Measurements from ENCODE around the gene NLE1. TPM values are rescaled to one million over a fixed set of nuclear protein-coding genes. Genes with fewer than 3 reads are reported as not detected.

NLE1 gene
- total and polyA plus RNA-seq, 8 donors, result 6.4 to 32.2 (median 14.3) TPM

DNA sequence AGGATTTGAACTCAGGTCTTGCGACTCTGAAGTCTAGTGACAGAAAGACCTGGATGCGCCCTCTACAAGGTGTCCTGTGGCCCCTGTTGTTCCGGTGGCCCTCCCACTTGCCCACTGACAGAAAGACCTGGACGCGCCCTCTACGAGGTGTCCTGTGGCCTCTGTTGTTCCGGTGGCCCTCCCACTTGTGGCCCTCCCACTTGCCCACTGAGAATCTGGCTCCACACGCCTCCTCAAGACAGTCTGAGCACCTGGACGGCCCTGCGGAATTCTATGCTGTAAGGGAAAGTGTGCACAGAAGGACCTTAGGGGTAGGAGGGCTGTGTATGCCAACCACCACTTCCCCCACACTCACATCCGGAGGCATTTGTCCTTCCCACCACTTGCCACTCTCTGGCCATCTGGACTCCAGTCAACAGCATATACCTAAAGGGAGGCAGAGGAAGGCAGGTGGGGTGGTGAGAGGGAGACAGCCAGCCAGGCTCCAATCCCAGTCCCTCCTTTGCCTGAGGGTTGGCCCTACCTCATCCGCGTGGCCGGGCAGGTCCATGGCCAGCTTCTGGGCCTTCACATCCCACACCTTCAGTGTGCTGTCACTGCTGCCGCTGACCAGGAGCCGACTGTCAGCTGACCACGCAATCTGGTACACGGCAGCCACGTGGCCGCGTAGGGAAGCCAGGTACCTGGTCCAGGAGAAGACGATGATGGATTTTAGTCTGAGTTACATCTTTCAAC, 9.1 kb downstream of the NLE1 start:
- Histone ChIP-seq H3K36me3 (peaks cover 0 to 57% (median 36%) of the 10 kb centered on the region in 3 donors), H3K4me1 (no peaks in the 10 kb centered on the region), H3K4me3 (no peak overlapping the region), H3K27me3 (no peaks in the 10 kb centered on the region), H3K9me3 (no peaks in the 10 kb centered on the region), H3K27ac (no peak overlapping the region)
- no peak for TF ChIP-seq CTCF (IDR thresholded peaks at IDR 0.05)
- no peak for FAIRE-seq
- WGBS, 2 donors, result 92 to 94% methylated on average over 22 of the region's 22 CpGs
- no peak for DNase-seq
- intact Hi-C loops (cut with DNase I), result no loop called here
- ATAC-seq, result no peak

DNA sequence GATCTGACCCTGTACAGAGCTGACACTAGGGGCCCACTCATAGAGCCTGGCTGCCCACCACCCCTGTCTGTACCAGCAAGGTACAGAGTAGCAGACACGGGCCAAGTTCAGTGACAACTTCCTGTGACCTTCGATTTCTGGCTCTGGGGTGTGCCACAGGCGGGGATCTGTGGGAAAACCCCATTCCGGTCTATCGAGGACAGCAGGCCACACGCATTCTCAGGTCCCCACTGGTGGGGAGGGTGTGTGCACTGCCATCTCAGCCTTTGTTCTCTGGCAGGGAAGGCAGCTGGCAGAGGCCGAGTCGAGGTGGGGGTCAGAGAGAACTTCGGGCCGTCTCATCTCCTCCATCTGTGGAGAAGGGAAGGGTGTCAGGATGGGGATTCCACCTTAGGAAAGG, 10.0 kb downstream of the NLE1 start:
- Histone ChIP-seq H3K27ac (no peak overlapping the region), H3K4me1 (no peaks in the 10 kb centered on the region), H3K36me3 (peaks cover 0 to 49% (median 28%) of the 10 kb centered on the region in 3 donors), H3K27me3 (no peaks in the 10 kb centered on the region), H3K9me3 (no peaks in the 10 kb centered on the region), H3K4me3 (no peak overlapping the region)
- DNase-seq, result no peak
- intact Hi-C loops (cut with DNase I), result no loop called here
- no peak for ATAC-seq
- 69 to 73% methylated on average over 10 of the region's 10 CpGs for WGBS, 2 donors
- no peak for TF ChIP-seq CTCF (IDR thresholded peaks at IDR 0.05)
- FAIRE-seq, result no peak

DNA sequence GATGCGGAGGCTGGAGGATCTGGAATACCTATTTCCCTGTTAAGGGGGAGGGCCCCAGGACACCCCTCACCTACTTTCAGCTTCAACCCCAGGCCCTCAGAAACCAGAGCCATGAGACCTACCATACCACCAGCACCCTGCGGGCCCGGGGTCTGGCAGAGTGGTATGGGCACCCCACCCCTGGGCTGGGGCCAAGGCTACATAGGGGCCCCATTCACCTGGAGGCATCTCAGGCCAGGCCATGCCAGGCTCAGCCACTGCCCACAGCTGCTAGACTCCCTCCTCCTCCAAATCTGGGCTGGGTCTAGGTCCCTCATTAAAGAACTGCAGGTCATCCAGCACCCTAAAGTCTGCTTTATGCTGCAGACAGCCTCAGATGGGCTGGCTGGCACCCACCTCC, 11.7 kb downstream of the NLE1 start:
- ATAC-seq (peak in 1 of 4 donors; percentile 12), DNase-seq (no peak), FAIRE-seq (no peak)
- Histone ChIP-seq H3K9me3 (no peaks in the 10 kb centered on the region), H3K27me3 (no peaks in the 10 kb centered on the region), H3K36me3 (peaks cover 0 to 31% (median 14%) of the 10 kb centered on the region in 3 donors), H3K4me3 (no peak overlapping the region), H3K4me1 (no peaks in the 10 kb centered on the region), H3K27ac (no peak overlapping the region)
- TF ChIP-seq CTCF (IDR thresholded peaks at IDR 0.05), result no peak
- intact Hi-C loops (cut with DNase I), result no loop called here
- 94 to 100% methylated on average over 3 of the region's 3 CpGs for WGBS, 2 donors

DNA sequence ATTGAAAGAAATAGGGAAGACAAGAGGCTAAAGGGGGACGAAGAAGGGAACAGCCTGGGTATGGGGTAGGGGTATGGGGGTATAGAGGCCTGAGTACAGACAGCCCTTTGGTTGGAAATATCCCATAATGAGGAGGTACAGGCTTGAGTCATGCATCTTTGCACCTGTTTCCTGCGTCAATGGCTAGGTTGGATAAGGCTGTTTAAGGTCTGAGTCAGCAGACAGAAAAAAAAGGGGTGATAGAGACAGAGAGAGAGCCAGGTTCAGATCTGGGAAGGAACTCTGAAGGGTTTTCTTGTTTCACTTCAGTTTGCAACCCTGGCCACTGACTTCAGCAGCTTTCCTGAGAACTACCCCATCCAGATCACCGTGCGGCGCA, 12.1 kb downstream of the NLE1 start:
- WGBS, 2 donors, result 86 to 93% methylated on average over 5 of the region's 5 CpGs
- FAIRE-seq (no peak), DNase-seq (no peak), ATAC-seq (no peak)
- Histone ChIP-seq H3K9me3 (no peaks in the 10 kb centered on the region), H3K27me3 (no peaks in the 10 kb centered on the region), H3K4me1 (no peaks in the 10 kb centered on the region), H3K27ac (no peak overlapping the region), H3K4me3 (no peak overlapping the region), H3K36me3 (peaks cover 0 to 27% (median 11%) of the 10 kb centered on the region in 3 donors)
- TF ChIP-seq CTCF (IDR thresholded peaks at IDR 0.05), result no peak
- intact Hi-C loops (cut with DNase I), result loop anchor here in 1 of 3 donors (10.0 kb wide), 1 partner anchor 135 kb away; no protein-coding TSS in a partner anchor
